Measurements from ENCODE around the gene NFIB. TPM values are rescaled to one million over a fixed set of nuclear protein-coding genes. Genes with fewer than 3 reads are reported as not detected.

Gene NFIB
- total RNA-seq, 2 donors from 2014 or later: 5.3 to 14.1 TPM

GRCh38 chr9:14136047-14136635, 177.8 kb downstream of the NFIB start:
- peaks cover 3% of the 10 kb centered on the region for H3K4me1 ChIP-seq (ENCODE audit: control insufficient read depth, insufficient read depth, low read length)
- Mint-ChIP-seq H3K4me3 (no peak overlapping the region), H3K4me1 (peaks cover 11% of the 10 kb centered on the region), H3K27me3 (ENCODE audit: insufficient read depth) (no peaks in the 10 kb centered on the region), H3K9me3 (no peaks in the 10 kb centered on the region), H3K27ac (no peak overlapping the region), H3K36me3 (ENCODE audit: low read depth) (no peaks in the 10 kb centered on the region)
- H3K27me3 ChIP-seq (ENCODE audit: control insufficient read depth, insufficient read depth, low read length, poor library complexity, severe bottlenecking): no peaks in the 10 kb centered on the region
- no peak overlapping the region for H3K4me3 ChIP-seq (ENCODE audit: low read length)
- no peak for TF ChIP-seq CTCF (conservative IDR thresholded peaks at IDR 0.05)
- WGBS, 2 experiments (ENCODE audit: insufficient coverage in 1 of 2, insufficient read length in 1 of 2): 88 to 100% methylated on average over 2 to 3 of the region's 3 CpGs
- H3K27ac ChIP-seq (ENCODE audit: low read depth, low read length): no peak overlapping the region
- DNase-seq: no peak
- H3K9ac ChIP-seq (ENCODE audit: extremely low read depth, low read length, poor library complexity, severe bottlenecking): no peak overlapping the region
- H3K9me3 ChIP-seq (ENCODE audit: control insufficient read depth, low read length): no peaks in the 10 kb centered on the region
- H3K36me3 ChIP-seq (ENCODE audit: control insufficient read depth, insufficient read depth, low read length): no peaks in the 10 kb centered on the region

- Histone ChIP-seq H3K36me3 (ENCODE audit: control insufficient read depth, insufficient read depth, low read length) (no peaks in the 10 kb centered on the region), H3K4me3 (ENCODE audit: low read length) (no peak overlapping the region), H3K9ac (ENCODE audit: extremely low read depth, low read length, poor library complexity, severe bottlenecking) (no peak overlapping the region), H3K27ac (ENCODE audit: low read depth, low read length) (no peak overlapping the region), H3K4me1 (ENCODE audit: control insufficient read depth, insufficient read depth, low read length) (peaks cover 3% of the 10 kb centered on the region), H3K9me3 (ENCODE audit: control insufficient read depth, low read length) (no peaks in the 10 kb centered on the region), H3K27me3 (ENCODE audit: control insufficient read depth, insufficient read depth, low read length, poor library complexity, severe bottlenecking) (no peaks in the 10 kb centered on the region)
- no peaks in the 10 kb centered on the region for H3K36me3 Mint-ChIP-seq (ENCODE audit: low read depth)
- H3K27me3 Mint-ChIP-seq (ENCODE audit: insufficient read depth): no peaks in the 10 kb centered on the region
- 80% methylated on average over 1 of the region's 1 CpG; no CpG with 5 or more reads in 1 of the 2 experiments for WGBS, 2 experiments (ENCODE audit: insufficient coverage in 1 of 2, insufficient read length in 1 of 2)
- H3K9me3 Mint-ChIP-seq: no peaks in the 10 kb centered on the region
- DNase-seq: no peak
- H3K27ac Mint-ChIP-seq: no peak overlapping the region
- no peak for TF ChIP-seq CTCF (conservative IDR thresholded peaks at IDR 0.05)
- peaks cover 11% of the 10 kb centered on the region for H3K4me1 Mint-ChIP-seq
- H3K4me3 Mint-ChIP-seq: no peak overlapping the region
Observed at GRCh38 chr9:14135421-14135820, 178.5 kb downstream of the NFIB start.

GRCh38 chr9:14133394-14133793, 180.5 kb downstream of the NFIB start:
- Histone ChIP-seq H3K4me1 (ENCODE audit: control insufficient read depth, insufficient read depth, low read length) (no peaks in the 10 kb centered on the region), H3K9me3 (ENCODE audit: control insufficient read depth, low read length) (no peaks in the 10 kb centered on the region), H3K27ac (ENCODE audit: low read depth, low read length) (no peak overlapping the region), H3K27me3 (ENCODE audit: control insufficient read depth, insufficient read depth, low read length, poor library complexity, severe bottlenecking) (no peaks in the 10 kb centered on the region), H3K36me3 (ENCODE audit: control insufficient read depth, insufficient read depth, low read length) (no peaks in the 10 kb centered on the region), H3K4me3 (ENCODE audit: low read length) (no peak overlapping the region), H3K9ac (ENCODE audit: extremely low read depth, low read length, poor library complexity, severe bottlenecking) (no peak overlapping the region)
- TF ChIP-seq CTCF (conservative IDR thresholded peaks at IDR 0.05): no peak
- Mint-ChIP-seq H3K27ac (no peak overlapping the region), H3K4me3 (no peak overlapping the region), H3K36me3 (ENCODE audit: low read depth) (no peaks in the 10 kb centered on the region), H3K4me1 (no peaks in the 10 kb centered on the region), H3K9me3 (no peaks in the 10 kb centered on the region), H3K27me3 (ENCODE audit: insufficient read depth) (no peaks in the 10 kb centered on the region)
- no peak for DNase-seq

Data from endodermal cell (in vitro differentiated cells).